ENCODE measurements around the gene HNF4A. TPM values are rescaled to one million over a fixed set of nuclear protein-coding genes. Genes with fewer than 3 reads are reported as not detected.

Gene HNF4A
- total RNA-seq, 2 experiments from 2014 or later, result not detected

- Mint-ChIP-seq H3K9me3 (ENCODE audit: low read depth) (no peaks in the 10 kb centered on the region), H3K4me1 (no peaks in the 10 kb centered on the region), H3K27me3 (peaks cover 2% of the 10 kb centered on the region), H3K4me3 (no peak overlapping the region), H3K36me3 (no peaks in the 10 kb centered on the region), H3K27ac (no peak overlapping the region)
- no peak for DNase-seq
- no peak for ATAC-seq
- CTCF ChIA-PET, result interaction anchor here (0.9 kb wide), 1 partner anchor 13 kb away, joined by 3 read pairs; no protein-coding TSS in a partner anchor
These were observed 93.5 kb downstream of the HNF4A start for GRCh38 chr20:44448753-44449546.

- Mint-ChIP-seq H3K9me3 (ENCODE audit: low read depth) (no peaks in the 10 kb centered on the region), H3K27me3 (peaks cover 2% of the 10 kb centered on the region), H3K27ac (no peak overlapping the region), H3K4me1 (no peaks in the 10 kb centered on the region), H3K4me3 (no peak overlapping the region), H3K36me3 (no peaks in the 10 kb centered on the region)
- DNase-seq (no peak), ATAC-seq (no peak)
- CTCF ChIA-PET, result interaction anchor here (0.6 to 0.9 kb wide), 2 partner anchors 12 to 364 kb away, joined by 3 read pairs; no protein-coding TSS in a partner anchor
These were observed 94.4 kb downstream of the HNF4A start for GRCh38 chr20:44449864-44450263.

- no peak overlapping the region for H3K4me3 Mint-ChIP-seq
- no peaks in the 10 kb centered on the region for H3K4me1 Mint-ChIP-seq
These were observed 94.9 kb downstream of the HNF4A start for GRCh38 chr20:44450281-44450889.

GRCh38 chr20:44450903-44451450 is 95.5 kb downstream of the HNF4A start:
- no peak for ATAC-seq
- Mint-ChIP-seq H3K9me3 (ENCODE audit: low read depth) (no peaks in the 10 kb centered on the region), H3K4me3 (no peak overlapping the region), H3K36me3 (no peaks in the 10 kb centered on the region), H3K4me1 (no peaks in the 10 kb centered on the region), H3K27me3 (peaks cover 2% of the 10 kb centered on the region), H3K27ac (no peak overlapping the region)
- CTCF ChIA-PET, result no interaction called here
- no peak for DNase-seq

More at GRCh38 chr20:44450281-44450889, 94.9 kb downstream of the HNF4A start:
- CTCF ChIA-PET, result interaction anchor here (0.6 to 0.9 kb wide), 2 partner anchors 11 to 363 kb away, joined by 3 read pairs; no protein-coding TSS in a partner anchor
- H3K9me3 Mint-ChIP-seq (ENCODE audit: low read depth), result no peaks in the 10 kb centered on the region
- no peaks in the 10 kb centered on the region for H3K36me3 Mint-ChIP-seq
- peaks cover 2% of the 10 kb centered on the region for H3K27me3 Mint-ChIP-seq
- DNase-seq, result no peak
- no peak overlapping the region for H3K27ac Mint-ChIP-seq
- ATAC-seq, result no peak

- CTCF ChIA-PET, result no interaction called here
- no peak overlapping the region for H3K27ac Mint-ChIP-seq
- H3K4me1 Mint-ChIP-seq, result no peaks in the 10 kb centered on the region
- ATAC-seq (no peak), DNase-seq (no peak)
- H3K27me3 Mint-ChIP-seq, result peaks cover 2% of the 10 kb centered on the region
- no peak overlapping the region for H3K4me3 Mint-ChIP-seq
- H3K36me3 Mint-ChIP-seq, result no peaks in the 10 kb centered on the region
- no peaks in the 10 kb centered on the region for H3K9me3 Mint-ChIP-seq (ENCODE audit: low read depth)
These were observed 98.9 kb downstream of the HNF4A start for GRCh38 chr20:44454306-44454963.

- Mint-ChIP-seq H3K4me1 (no peaks in the 10 kb centered on the region), H3K27me3 (peaks cover 2% of the 10 kb centered on the region), H3K36me3 (no peaks in the 10 kb centered on the region), H3K27ac (no peak overlapping the region), H3K9me3 (ENCODE audit: low read depth) (no peaks in the 10 kb centered on the region), H3K4me3 (no peak overlapping the region)
- CTCF ChIA-PET, result no interaction called here
- DNase-seq (no peak), ATAC-seq (no peak)
These were observed 99.6 kb downstream of the HNF4A start for GRCh38 chr20:44455126-44455525.

- Mint-ChIP-seq H3K4me3 (no peak overlapping the region), H3K9me3 (ENCODE audit: low read depth) (no peaks in the 10 kb centered on the region)
These were observed 101.1 kb downstream of the HNF4A start for GRCh38 chr20:44456611-44457010.

GRCh38 chr20:44457016-44457415 is 101.5 kb downstream of the HNF4A start:
- CTCF ChIA-PET, result no interaction called here
- Mint-ChIP-seq H3K4me1 (no peaks in the 10 kb centered on the region), H3K4me3 (no peak overlapping the region), H3K27me3 (no peaks in the 10 kb centered on the region), H3K36me3 (no peaks in the 10 kb centered on the region), H3K27ac (no peak overlapping the region), H3K9me3 (ENCODE audit: low read depth) (no peaks in the 10 kb centered on the region)
- no peak for ATAC-seq
- no peak for DNase-seq

More at GRCh38 chr20:44456611-44457010, 101.1 kb downstream of the HNF4A start:
- no peaks in the 10 kb centered on the region for H3K27me3 Mint-ChIP-seq
- no peak overlapping the region for H3K27ac Mint-ChIP-seq
- ATAC-seq (no peak), DNase-seq (no peak)
- CTCF ChIA-PET, result no interaction called here
- no peaks in the 10 kb centered on the region for H3K36me3 Mint-ChIP-seq
- no peaks in the 10 kb centered on the region for H3K4me1 Mint-ChIP-seq

GRCh38 chr20:44459271-44459670 is 103.8 kb downstream of the HNF4A start:
- Mint-ChIP-seq H3K36me3 (no peaks in the 10 kb centered on the region), H3K4me3 (no peak overlapping the region), H3K27me3 (peaks cover 2% of the 10 kb centered on the region), H3K9me3 (ENCODE audit: low read depth) (no peaks in the 10 kb centered on the region), H3K27ac (no peak overlapping the region), H3K4me1 (no peaks in the 10 kb centered on the region)
- DNase-seq (no peak), ATAC-seq (no peak)
- CTCF ChIA-PET, result interaction anchor here (1.4 to 2.4 kb wide), 2 partner anchors 241 to 244 kb away, joined by 3 to 8 read pairs; no protein-coding TSS in a partner anchor

- H3K4me1 Mint-ChIP-seq, result no peaks in the 10 kb centered on the region
- CTCF ChIA-PET, result interaction anchor here (1.4 kb wide), 1 partner anchor 245 kb away, joined by 3 read pairs; no protein-coding TSS in a partner anchor
These were observed 105.3 kb downstream of the HNF4A start for GRCh38 chr20:44460795-44461141.

GRCh38 chr20:44461142-44461802 is 105.8 kb downstream of the HNF4A start:
- Mint-ChIP-seq H3K36me3 (no peaks in the 10 kb centered on the region), H3K4me1 (no peaks in the 10 kb centered on the region), H3K27me3 (peaks cover 2% of the 10 kb centered on the region), H3K4me3 (no peak overlapping the region), H3K27ac (no peak overlapping the region), H3K9me3 (ENCODE audit: low read depth) (no peaks in the 10 kb centered on the region)
- no peak for ATAC-seq
- DNase-seq, result no peak
- CTCF ChIA-PET, result interaction anchor here (1.1 to 1.4 kb wide), 3 partner anchors 12 to 224 kb away, joined by 3 to 4 read pairs (median 3); no protein-coding TSS in a partner anchor

More at GRCh38 chr20:44460795-44461141, 105.3 kb downstream of the HNF4A start:
- H3K9me3 Mint-ChIP-seq (ENCODE audit: low read depth), result no peaks in the 10 kb centered on the region
- no peak overlapping the region for H3K27ac Mint-ChIP-seq
- ATAC-seq, result no peak
- DNase-seq, result no peak
- H3K4me3 Mint-ChIP-seq, result no peak overlapping the region
- H3K27me3 Mint-ChIP-seq, result peaks cover 2% of the 10 kb centered on the region
- H3K36me3 Mint-ChIP-seq, result no peaks in the 10 kb centered on the region

- Mint-ChIP-seq H3K4me3 (no peak overlapping the region), H3K36me3 (no peaks in the 10 kb centered on the region), H3K27ac (no peak overlapping the region), H3K9me3 (ENCODE audit: low read depth) (no peaks in the 10 kb centered on the region), H3K4me1 (no peaks in the 10 kb centered on the region), H3K27me3 (peaks cover 2% of the 10 kb centered on the region)
- DNase-seq, result no peak
- no peak for ATAC-seq
- CTCF ChIA-PET, result interaction anchor here (1.1 to 1.4 kb wide), 3 partner anchors 12 to 224 kb away, joined by 3 to 4 read pairs (median 3); no protein-coding TSS in a partner anchor
These were observed 106.3 kb downstream of the HNF4A start for GRCh38 chr20:44461803-44462174.

GRCh38 chr20:44463466-44463865 is 108.0 kb downstream of the HNF4A start:
- Mint-ChIP-seq H3K27me3 (peaks cover 2% of the 10 kb centered on the region), H3K4me3 (no peak overlapping the region), H3K4me1 (no peaks in the 10 kb centered on the region), H3K27ac (no peak overlapping the region), H3K36me3 (no peaks in the 10 kb centered on the region), H3K9me3 (ENCODE audit: low read depth) (no peaks in the 10 kb centered on the region)
- no peak for ATAC-seq
- DNase-seq, result no peak
- CTCF ChIA-PET, result no interaction called here

Data from activated CD8-positive, alpha-beta memory T cell treated with anti-CD3 and anti-CD28 coated beads, Interleukin-2, amount 10 ng/mL, durations not matched to agents 7 days and 5 days (primary cell).